HCT116 (cell line): ENCODE measurements around the gene EXOSC7. TPM values are rescaled to one million over a fixed set of nuclear protein-coding genes. Genes with fewer than 3 reads are reported as not detected.

Source experiments
- ATAC-seq: fragments of 200-7000 bp; cut with Tn5 transposase; 2 replicates; pipeline ENCODE4 v1.9.1; 2020; ENCODE audit warnings: mild to moderate bottlenecking, moderate library complexity
- BruUV-seq: library from RNA; stranded (reverse); fragments of 400-500 nt; replicated peaks from 2 replicates; lab custom pipeline; 2021; lab: Mats Ljungman, UMichigan
- CTCF ChIA-PET: fragments of 300-600 bp; sonication (Branson Sonifier 250); formaldehyde crosslinking; loops from one replicate; lab custom pipeline; 2021; ENCODE audit warnings: antibody characterized with exemption; lab: Charles Lee
- POLR2A ChIA-PET: fragments of 300-600, 350-600 bp; sonication (Branson Sonifier 250); formaldehyde crosslinking; loops from one replicate; lab custom pipeline; 2021; ENCODE audit warnings: antibody characterized with exemption; lab: Charles Lee
- RAD21 ChIA-PET, 2 experiments: fragments of 300-600 bp; sonication (Branson Sonifier 250); formaldehyde crosslinking; loops; one replicate each; lab custom pipeline; 2023; ENCODE audit warnings: low total read pairs in 2 of 2; ENCODE audit not compliant: uncharacterized antibody in 2 of 2, unreplicated experiment in 2 of 2, low non-redundant PET in 1 of 2; lab: Charles Lee
- DNase-seq: peaks from one replicate; pipeline ENCODE4 v3.0.0-alpha.2; 2010; ENCODE audit warnings: low read depth, low spot score
- H2AFZ ChIP-seq: fragments of 200-600 bp; shearing (Covaris generic), sonication (generic); 2 replicates; pipeline ENCODE4 v1.6.1; 2017; ENCODE audit warnings: low read depth, mixed run types, mixed read lengths, antibody characterized with exemption, low read length; ENCODE audit not compliant: poor library complexity, severe bottlenecking
- H3K27ac ChIP-seq: 2 replicates; pipeline ENCODE4 v1.5.1; 2012; ENCODE audit warnings: low read depth, low read length
- H3K27me3 ChIP-seq: fragments of 200-600 bp; sonication (generic); 2 replicates; pipeline ENCODE4 v1.6.1; 2016; ENCODE audit warnings: mixed run types, low read length, mixed read lengths; ENCODE audit not compliant: insufficient read depth
- H3K36me3 ChIP-seq, 2 experiments: fragments of 200-500 bp in 1 of 2; fragments of 200-600 bp in 1 of 2; sonication (Bioruptor generic) in 1 of 2; sonication (generic) in 1 of 2; 2 replicates each; pipeline versions ENCODE4 v1.5.1 to v1.6.1; 2014 to 2016; ENCODE audit warnings: low read length in 2 of 2, inconsistent platforms in 1 of 2, mixed read lengths in 1 of 2, mixed run types in 1 of 2; ENCODE audit not compliant: insufficient read depth in 2 of 2, control insufficient read depth in 1 of 2
- H3K4me1 ChIP-seq, 2 experiments: fragments of 200-600 bp in 1 of 2; sonication (generic) in 1 of 2; 2 replicates each; pipeline versions ENCODE4 v1.5.1 to v1.6.1; 2012 to 2017; ENCODE audit warnings: low read length in 2 of 2, inconsistent platforms in 1 of 2, mild to moderate bottlenecking in 1 of 2, mixed read lengths in 1 of 2, mixed run types in 1 of 2, moderate library complexity in 1 of 2; ENCODE audit not compliant: insufficient read depth in 2 of 2, control insufficient read depth in 1 of 2
- H3K4me2 ChIP-seq: fragments of 200-600 bp; sonication (generic); 2 replicates; pipeline ENCODE4 v1.6.1; 2017; ENCODE audit warnings: mixed run types, low read length, mixed read lengths
- H3K4me3 ChIP-seq, 2 experiments: fragments of 200-600 bp in 1 of 2; sonication (generic) in 1 of 2; replicated peaks in 1 of 2; 2 replicates each; pipeline ENCODE4 v1.5.1; 2011 to 2016; ENCODE audit warnings: low read length in 2 of 2, control low read depth in 1 of 2, low read depth in 1 of 2, mild to moderate bottlenecking in 1 of 2, mixed read lengths in 1 of 2, mixed run types in 1 of 2
- H3K79me2 ChIP-seq: fragments of 200-600 bp; sonication (generic); 2 replicates; pipeline ENCODE4 v1.6.1; 2017; ENCODE audit warnings: mild to moderate bottlenecking, mixed run types, low read length, moderate library complexity, mixed read lengths; ENCODE audit not compliant: insufficient read depth
- H3K9ac ChIP-seq: fragments of 200-600 bp; sonication (generic); 2 replicates; pipeline ENCODE4 v1.6.1; 2016; ENCODE audit warnings: low read length, mixed read lengths
- H3K9me2 ChIP-seq: fragments of 200-600 bp; sonication (generic), shearing (Covaris generic); 2 replicates; pipeline ENCODE4 v1.6.1; 2017; ENCODE audit warnings: mixed run types, mild to moderate bottlenecking, moderate library complexity; ENCODE audit not compliant: insufficient read depth
- H3K9me3 ChIP-seq, 2 experiments: fragments of 200-500 bp in 1 of 2; fragments of 200-600 bp in 1 of 2; sonication (Bioruptor generic) in 1 of 2; sonication (generic) in 1 of 2; 2 replicates each; pipeline ENCODE4 v1.6.1; 2014 to 2017; ENCODE audit warnings: low read length in 2 of 2, mixed read lengths in 2 of 2, inconsistent platforms in 1 of 2, low read depth in 1 of 2, mild to moderate bottlenecking in 1 of 2, mixed run types in 1 of 2, moderate library complexity in 1 of 2; ENCODE audit not compliant: control insufficient read depth in 1 of 2, insufficient read depth in 1 of 2
- H4K20me1 ChIP-seq: fragments of 200-600 bp; sonication (generic), shearing (Covaris generic); 2 replicates; pipeline ENCODE4 v1.6.1; 2017; ENCODE audit warnings: mixed run types, mild to moderate bottlenecking, moderate library complexity; ENCODE audit not compliant: insufficient read depth
- EGR1 ChIP-seq: IDR thresholded peaks from 2 replicates; pipeline ENCODE4 v1.6.1; 2012; ENCODE audit warnings: low read depth
- EZH2 ChIP-seq: fragments of 200-600 bp; sonication (generic); IDR thresholded peaks from 2 replicates; pipeline ENCODE4 v1.6.1; 2017; ENCODE audit warnings: antibody characterized with exemption, mixed run types
- JUND ChIP-seq: IDR thresholded peaks from 2 replicates; pipeline ENCODE4 v1.6.1; 2012
- POLR2A ChIP-seq: IDR thresholded peaks from 2 replicates; pipeline ENCODE4 v1.7.0; 2011; ENCODE audit warnings: borderline replicate concordance; ENCODE audit not compliant: insufficient read depth, insufficient read length; ENCODE audit errors: extremely low read depth
- POLR2AphosphoS5 ChIP-seq: IDR thresholded peaks from 2 replicates; pipeline ENCODE4 v1.6.1; 2011; ENCODE audit warnings: mild to moderate bottlenecking, low read depth, low read length, moderate library complexity
- SIN3A ChIP-seq: IDR thresholded peaks from 2 replicates; pipeline ENCODE4 v1.6.1; 2012; ENCODE audit warnings: low read depth
- SRF ChIP-seq: IDR thresholded peaks from 2 replicates; pipeline ENCODE4 v1.6.1; 2012; ENCODE audit warnings: low read depth
- TCF7L2 ChIP-seq: IDR thresholded peaks from 2 replicates; pipeline ENCODE4 v1.7.0; 2011; ENCODE audit warnings: borderline replicate concordance, inconsistent platforms; ENCODE audit not compliant: insufficient read depth, insufficient read length; ENCODE audit errors: extremely low read depth
- YY1 ChIP-seq: IDR thresholded peaks from 2 replicates; pipeline ENCODE4 v1.6.1; 2011; ENCODE audit warnings: low read length, low read depth, moderate library complexity, mild to moderate bottlenecking; ENCODE audit not compliant: insufficient replicate concordance; ENCODE audit errors: extremely low read depth
- intact Hi-C: fragments of 100-400 bp; cut with micrococcal nuclease; formaldehyde crosslinking; loops from 2 replicates; pipeline ENCODE4 v1.10.0; 2022
- total RNA-seq: library from RNA; stranded (reverse); gene quantifications from one replicate; pipeline ENCODE4 v1.2.1, GENCODE V29; 2021; ENCODE audit not compliant: unreplicated experiment

Gene EXOSC7
- total RNA-seq, 1 experiment from 2014 or later: 72.6 TPM

- Histone ChIP-seq H4K20me1 (no peaks in the 10 kb centered on the region), H3K27ac (no peak overlapping the region), H3K9ac (no peak overlapping the region), H3K36me3 (no peaks in the 10 kb centered on the region), H3K79me2 (no peaks in the 10 kb centered on the region), H3K4me1 (no peaks in the 10 kb centered on the region; a peak in 1 of 4 replicates), H3K4me3 (no peak overlapping the region), H3K27me3 (no peaks in the 10 kb centered on the region), H3K9me2 (no peaks in the 10 kb centered on the region), H3K4me2 (no peak overlapping the region), H2AFZ (no peak overlapping the region), H3K9me3 (no peaks in the 10 kb centered on the region)
- CTCF ChIA-PET: no interaction called here
- POLR2A ChIA-PET: no interaction called here
- no peak for ATAC-seq
- RAD21 ChIA-PET: no interaction called here
- intact Hi-C loops: loop anchor here (10.0 kb wide), 1 partner anchor 895 kb away; no protein-coding TSS in a partner anchor
- no peak for DNase-seq
- TF ChIP-seq JUND: no peak
- no peak for TF ChIP-seq SIN3A
- TF ChIP-seq POLR2A: no peak
- no peak for TF ChIP-seq YY1
- TF ChIP-seq TCF7L2: no peak
- TF ChIP-seq SRF: no peak
- no TSS peak for BruUV-seq
Observed at GRCh38 chr3:45029661-45030060, 53.6 kb downstream of the EXOSC7 start.

- Histone ChIP-seq H3K4me3 (no peak overlapping the region), H2AFZ (no peak overlapping the region), H4K20me1 (no peaks in the 10 kb centered on the region), H3K36me3 (no peaks in the 10 kb centered on the region), H3K27me3 (no peaks in the 10 kb centered on the region), H3K27ac (no peak overlapping the region), H3K4me1 (no peaks in the 10 kb centered on the region; a peak in 1 of 4 replicates), H3K79me2 (no peaks in the 10 kb centered on the region), H3K9me2 (no peaks in the 10 kb centered on the region), H3K4me2 (no peak overlapping the region), H3K9ac (no peak overlapping the region), H3K9me3 (no peaks in the 10 kb centered on the region)
- intact Hi-C loops: loop anchor here (10.0 kb wide), 1 partner anchor 893 kb away; no protein-coding TSS in a partner anchor
- TF ChIP-seq YY1 (no peak), EZH2 (no peak), EGR1 (no peak), SRF (no peak), POLR2AphosphoS5 (no peak)
- ATAC-seq (no peak), DNase-seq (no peak)
- no TSS peak for BruUV-seq
- POLR2A ChIA-PET: no interaction called here
- RAD21 ChIA-PET: no interaction called here
- CTCF ChIA-PET: no interaction called here
Observed at GRCh38 chr3:45031531-45031930, 55.5 kb downstream of the EXOSC7 start.
